IPS DF 19.7 (cell line): ENCODE results near the gene PGGT1B.
"Not testable (repeated sequence)": the region's sequence is repeated elsewhere in the genome, so short reads cannot be mapped to it uniquely, and the experiment has no call there.

Experiments used
- DNase-seq: peaks from one replicate; pipeline ENCODE4 v3.0.0-alpha.2; 2013; ENCODE audit warnings: low read depth, low spot score

PGGT1B gene

GRCh38 chr5:115260248-115260647 is 2.4 kb downstream of the PGGT1B start:
- no peak for DNase-seq

GRCh38 chr5:115257981-115258380 is 4.7 kb downstream of the PGGT1B start:
- no peak for DNase-seq

- DNase-seq, result not testable (repeated sequence)
Observed at GRCh38 chr5:115249379-115249778, 13.3 kb downstream of the PGGT1B start.

GRCh38 chr5:115246361-115246991 is 16.2 kb downstream of the PGGT1B start:
- DNase-seq, result no peak

- no peak for DNase-seq
Observed at GRCh38 chr5:115243412-115243811, 19.3 kb downstream of the PGGT1B start.

GRCh38 chr5:115241881-115242642 is 20.6 kb downstream of the PGGT1B start:
- no peak for DNase-seq

GRCh38 chr5:115237066-115237465 is 25.6 kb downstream of the PGGT1B start:
- no peak for DNase-seq

GRCh38 chr5:115236599-115236998 is 26.1 kb downstream of the PGGT1B start:
- DNase-seq, result no peak

GRCh38 chr5:115231598-115231997 is 31.1 kb downstream of the PGGT1B start:
- DNase-seq, result no peak

- DNase-seq, result no peak
Observed at GRCh38 chr5:115229606-115230005, 33.1 kb downstream of the PGGT1B start.

- no peak for DNase-seq
Observed at GRCh38 chr5:115227281-115227680, 35.4 kb downstream of the PGGT1B start.

GRCh38 chr5:115214541-115214940 is 48.1 kb downstream of the PGGT1B start:
- no peak for DNase-seq

GRCh38 chr5:115209279-115209678 is 53.4 kb downstream of the PGGT1B start:
- DNase-seq, result no peak

- DNase-seq, result no peak
Observed at GRCh38 chr5:115202952-115203351, 59.7 kb downstream of the PGGT1B start.

- DNase-seq, result no peak
Observed at GRCh38 chr5:115196161-115196560, 66.5 kb downstream of the PGGT1B start.

GRCh38 chr5:115194676-115195075 is 68.0 kb downstream of the PGGT1B start:
- DNase-seq, result no peak

GRCh38 chr5:115193295-115193694 is 69.4 kb downstream of the PGGT1B start:
- DNase-seq, result no peak

GRCh38 chr5:115192098-115192497 is 70.6 kb downstream of the PGGT1B start:
- DNase-seq, result no peak

- DNase-seq, result no peak
Observed at GRCh38 chr5:115191474-115192031, 71.1 kb downstream of the PGGT1B start.

- DNase-seq, result no peak
Observed at GRCh38 chr5:115190388-115190787, 72.3 kb downstream of the PGGT1B start.

- no peak for DNase-seq
Observed at GRCh38 chr5:115189866-115190265, 72.8 kb downstream of the PGGT1B start.

- no peak for DNase-seq
Observed at GRCh38 chr5:115186794-115187193, 75.9 kb downstream of the PGGT1B start.

GRCh38 chr5:115184770-115185169 is 77.9 kb downstream of the PGGT1B start:
- DNase-seq, result no peak
